ENCODE results near the gene CNR1.

The CNR1 gene

DNA sequence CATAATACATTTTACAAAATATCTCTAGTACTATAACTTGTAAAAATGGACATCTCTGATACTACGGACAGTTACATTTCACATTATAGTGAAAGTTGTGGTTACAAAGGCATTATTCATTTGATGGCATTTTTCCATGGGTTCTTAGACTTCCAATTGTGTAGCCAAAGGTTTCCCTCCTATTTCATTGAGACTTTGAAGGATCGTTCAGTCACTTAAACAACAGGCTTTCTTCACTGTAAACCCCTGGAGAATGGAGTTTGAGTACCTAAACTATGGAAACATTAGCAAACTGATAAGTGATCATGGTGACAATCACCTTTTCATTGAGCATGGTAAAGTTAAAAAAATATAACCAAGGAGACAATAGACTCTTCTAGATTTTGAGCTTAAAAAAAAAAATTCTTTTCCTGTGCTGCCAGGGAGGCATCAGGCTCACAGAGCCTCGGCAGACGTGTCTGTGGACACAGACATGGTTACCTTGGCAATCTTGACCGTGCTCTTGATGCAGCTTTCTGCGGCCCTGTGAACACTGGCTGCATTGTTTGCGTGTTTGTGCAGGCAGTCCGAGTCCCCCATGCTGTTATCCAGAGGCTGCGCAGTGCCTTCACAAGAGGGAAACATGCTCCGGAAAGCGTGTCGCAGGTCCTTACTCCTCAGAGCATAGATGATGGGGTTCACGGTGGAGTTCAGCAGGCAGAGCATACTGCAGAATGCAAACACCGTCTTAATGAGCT is 22.6 kb downstream of the CNR1 start:
- DNase-seq = peak in 1 of 3 experiments; percentile 6

DNA sequence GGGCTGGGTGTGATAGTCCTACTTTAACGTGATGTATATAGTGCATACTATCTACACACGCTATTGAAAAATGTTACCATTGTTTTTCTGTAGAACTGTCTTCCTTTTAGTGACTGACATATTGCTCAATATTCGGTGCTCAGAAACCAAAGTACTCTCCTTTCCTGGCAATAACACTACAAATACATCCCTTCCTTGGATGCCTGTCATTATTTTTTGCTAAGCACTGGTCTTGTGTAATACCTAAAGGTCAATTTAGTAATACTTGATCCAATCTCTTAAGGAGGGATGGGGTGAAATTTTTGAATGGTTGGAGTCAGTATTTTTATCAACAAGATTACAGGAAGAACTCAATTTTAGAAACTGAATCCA is 23.9 kb downstream of the CNR1 start:
- DNase-seq = no peak

DNA sequence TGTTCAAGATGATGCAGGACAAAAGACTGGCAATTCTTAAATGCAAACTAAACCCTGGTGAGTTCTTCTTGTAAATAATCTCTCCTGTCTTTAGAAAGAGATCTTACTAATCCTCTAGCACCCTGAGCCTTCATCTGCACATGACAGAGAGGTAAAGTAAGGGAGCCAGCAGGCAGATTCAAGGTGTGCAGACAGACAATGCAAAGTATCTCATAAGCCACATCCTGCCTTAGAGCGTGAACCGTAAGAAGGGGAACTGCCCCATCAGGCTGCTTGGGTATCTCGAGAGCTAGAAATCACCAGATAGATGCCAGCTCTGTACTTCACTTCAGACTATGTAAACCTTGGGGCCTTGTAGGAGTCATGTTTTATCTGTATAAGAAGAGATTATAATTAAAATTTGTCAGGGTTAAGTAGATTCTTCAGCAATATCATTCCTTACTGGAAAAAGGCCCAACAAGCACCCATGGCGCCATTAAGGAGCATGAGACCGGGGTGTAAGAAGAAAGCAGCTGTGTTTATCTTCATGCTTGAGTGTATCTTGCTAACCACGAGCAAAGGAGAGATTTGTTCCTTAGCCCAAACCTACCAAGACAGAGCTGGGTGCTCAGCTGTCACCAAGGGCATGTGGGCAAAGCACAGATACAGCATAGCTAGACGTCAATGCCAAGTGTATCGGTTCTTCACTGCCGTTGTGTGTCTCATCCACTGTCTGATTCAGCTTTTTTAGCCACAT is 24.4 kb downstream of the CNR1 start:
- DNase-seq = peak in 1 of 3 experiments; percentile 61

DNA sequence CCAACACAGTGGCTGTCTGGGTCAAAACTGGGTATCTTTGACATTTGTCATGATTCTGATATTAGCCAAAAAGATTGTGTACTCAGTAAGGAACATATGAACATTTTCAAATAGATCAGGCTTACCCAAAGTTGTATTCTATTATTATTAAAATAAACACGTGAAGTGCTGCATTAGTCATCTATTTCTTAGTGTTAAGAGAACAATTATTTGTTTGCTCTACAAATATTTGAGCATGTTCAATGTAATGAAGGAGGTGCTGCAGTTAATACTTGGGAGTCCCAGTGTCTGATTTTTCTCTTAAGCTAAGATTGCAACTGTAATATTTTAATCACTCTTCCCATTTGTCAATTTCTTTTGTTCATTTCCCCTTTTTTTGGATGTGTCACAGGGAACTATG is 28.2 kb downstream of the CNR1 start:
- peak in 1 of 3 experiments; percentile 42 for DNase-seq

DNA sequence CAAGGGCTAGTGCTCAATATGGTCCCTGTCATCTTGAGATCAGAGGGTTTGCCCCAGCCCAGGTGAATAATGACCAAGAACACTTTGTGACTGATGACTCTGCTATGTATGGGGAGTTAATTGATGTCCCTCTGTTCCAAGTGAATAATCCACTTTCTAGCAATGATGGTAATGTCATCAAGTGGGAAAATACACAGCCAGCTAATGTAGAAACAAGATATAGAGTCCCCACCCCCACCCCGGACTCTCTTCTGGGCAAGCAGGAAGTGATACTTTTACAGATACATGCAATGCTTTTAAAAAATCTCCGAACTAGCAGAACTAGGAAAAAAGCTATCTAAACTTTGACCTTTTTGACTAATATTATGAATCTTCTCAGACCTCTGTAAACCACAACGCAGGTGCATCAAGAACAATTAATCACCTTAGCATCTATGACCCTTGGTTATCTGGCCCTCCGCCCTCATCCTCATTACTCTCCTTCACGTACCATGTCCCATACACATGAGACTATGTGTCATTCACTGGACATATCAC is 30.5 kb downstream of the CNR1 start:
- peak in 1 of 3 experiments; percentile 14 for DNase-seq

DNA sequence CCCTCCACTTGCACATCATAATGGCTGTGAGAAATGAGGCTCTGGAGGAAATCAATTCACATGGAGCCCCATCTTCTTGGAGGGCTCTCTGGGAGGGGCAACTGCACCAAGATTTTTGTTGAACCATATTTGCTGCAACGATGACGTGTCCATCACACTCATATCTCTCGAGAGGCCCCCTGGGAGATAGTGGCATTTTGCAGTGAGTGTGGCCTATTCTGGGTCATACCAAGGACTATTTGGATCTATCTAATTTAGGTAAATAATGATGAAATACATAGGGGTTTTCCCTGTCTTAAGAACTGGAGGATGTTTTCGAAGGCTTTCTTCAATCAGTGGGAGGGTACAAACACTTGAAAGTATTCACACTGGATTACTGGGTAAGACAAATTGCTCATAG is 31.6 kb downstream of the CNR1 start:
- no peak for DNase-seq

DNA sequence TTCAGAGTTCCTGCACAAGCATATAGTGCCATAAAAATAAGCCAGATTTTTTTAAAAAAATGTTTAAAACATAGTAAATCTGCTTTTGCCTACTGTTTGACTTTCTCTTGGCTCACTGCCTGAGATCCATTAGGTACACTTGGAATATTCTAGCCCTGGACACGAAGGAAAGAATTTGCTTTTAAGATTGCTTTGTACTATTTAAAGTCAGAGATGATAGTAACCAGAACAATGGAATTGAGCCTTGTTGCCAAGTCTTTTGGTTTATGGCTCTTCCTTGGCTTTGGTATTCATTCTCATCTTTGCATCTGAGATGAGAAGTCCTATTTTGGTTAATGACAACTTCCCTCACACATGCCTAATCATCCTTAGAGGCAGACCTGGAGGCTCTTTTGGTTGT is 32.4 kb downstream of the CNR1 start:
- no peak for DNase-seq

DNA sequence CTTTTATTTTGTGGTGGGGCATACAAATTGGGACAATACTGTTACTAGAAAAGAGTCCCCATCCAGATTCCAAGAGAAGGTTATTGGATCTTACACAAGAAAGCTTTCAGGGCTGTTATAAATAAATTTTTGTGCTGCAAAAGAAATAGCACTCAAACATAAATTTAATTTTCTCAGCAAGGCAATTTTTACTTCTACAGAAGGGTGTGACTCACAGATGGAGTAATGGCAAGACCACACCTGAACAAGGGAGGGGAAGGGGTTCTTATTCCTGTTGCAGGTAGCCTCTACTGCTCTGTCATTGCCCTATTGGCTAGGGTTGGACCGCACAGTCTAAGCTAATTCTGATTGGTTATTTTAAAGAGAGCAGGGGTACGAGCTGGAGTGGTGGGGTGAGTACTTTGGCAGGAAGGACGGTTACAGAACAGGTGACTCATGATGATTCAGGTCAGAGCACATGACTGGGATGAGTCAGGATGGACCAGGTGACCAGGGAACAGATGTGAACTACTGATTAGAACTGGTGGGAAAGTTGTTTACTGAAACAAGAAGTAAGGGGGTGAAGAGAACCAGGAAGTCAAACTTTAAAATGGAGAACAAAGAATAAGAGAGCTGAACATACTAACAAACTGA is 41.1 kb downstream of the CNR1 start:
- no peak for DNase-seq

DNA sequence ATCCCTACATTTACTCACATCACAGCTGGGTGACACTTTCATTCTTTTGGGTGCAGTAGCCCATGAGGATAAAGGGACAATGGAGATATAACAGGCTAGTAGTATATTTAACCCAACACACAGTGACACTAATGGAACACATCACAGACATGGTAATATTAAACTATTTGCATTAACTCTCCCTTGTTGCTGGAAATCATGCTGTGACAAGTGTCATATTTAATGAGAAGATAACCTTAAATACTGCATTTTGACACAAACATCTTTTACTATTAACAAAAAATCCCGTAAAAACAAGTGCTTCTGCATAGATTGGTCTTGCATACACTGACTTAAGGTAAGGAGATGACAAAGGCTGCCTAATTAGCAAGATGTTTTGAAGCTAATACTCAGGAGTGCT is 45.5 kb downstream of the CNR1 start:
- DNase-seq = peak in 1 of 3 experiments; percentile 59

DNA sequence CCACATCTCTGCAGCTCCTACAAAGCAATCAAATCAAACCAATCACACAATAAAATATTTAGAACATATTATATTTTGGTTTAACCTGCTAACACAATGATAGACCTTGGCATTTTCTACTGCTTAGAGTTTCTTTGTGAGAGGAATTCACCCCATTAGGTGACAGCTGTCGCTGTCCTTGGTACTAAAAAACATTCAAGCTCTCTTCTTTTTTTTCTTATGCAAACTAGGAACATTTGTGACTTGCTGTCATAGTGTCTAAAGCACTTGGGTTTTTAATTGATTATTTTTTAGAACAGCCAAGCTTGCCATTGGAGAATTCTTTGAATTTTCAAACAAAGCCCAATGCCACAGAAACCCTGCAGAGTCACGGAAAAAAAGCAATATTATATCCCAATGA is 46.4 kb downstream of the CNR1 start:
- no peak for DNase-seq

DNA sequence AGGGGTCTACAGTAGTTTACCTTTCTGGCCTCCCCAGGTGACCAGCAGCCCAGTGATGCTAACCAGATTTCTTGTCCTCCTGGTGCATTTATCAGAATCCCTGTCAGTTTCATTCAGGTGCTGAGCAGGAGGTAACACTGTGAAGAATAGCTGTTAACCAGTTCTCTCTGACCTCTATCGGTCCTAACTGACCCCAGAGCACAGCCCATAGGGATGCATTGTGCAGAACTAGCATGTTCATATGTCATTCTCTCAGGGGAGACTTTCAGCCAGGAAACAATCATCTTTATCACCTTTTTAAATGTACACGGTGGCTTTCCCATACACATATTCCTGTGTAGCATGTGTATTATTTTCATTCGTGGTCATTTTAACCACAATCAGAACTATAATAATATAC is 49.9 kb downstream of the CNR1 start:
- no peak for DNase-seq

DNA sequence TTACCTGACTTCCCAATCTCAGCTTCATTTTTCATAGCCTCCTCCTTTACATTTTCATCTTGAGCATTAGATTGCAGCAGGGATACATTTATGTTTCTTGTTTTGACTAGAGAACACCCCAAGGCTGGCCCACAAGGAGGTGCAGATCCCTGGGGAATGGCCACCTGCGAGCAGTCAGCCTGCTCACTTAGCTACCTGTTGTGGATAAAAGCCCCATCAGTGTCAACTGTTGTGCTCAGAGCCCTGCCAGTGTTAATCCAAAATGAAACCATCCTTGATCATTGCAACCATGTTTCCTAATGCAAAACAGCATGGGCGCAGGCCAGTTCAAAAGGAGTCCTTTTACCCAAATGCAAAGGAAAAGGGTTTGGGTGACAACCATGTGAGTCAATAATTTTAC is 50.8 kb downstream of the CNR1 start:
- no peak for DNase-seq

DNA sequence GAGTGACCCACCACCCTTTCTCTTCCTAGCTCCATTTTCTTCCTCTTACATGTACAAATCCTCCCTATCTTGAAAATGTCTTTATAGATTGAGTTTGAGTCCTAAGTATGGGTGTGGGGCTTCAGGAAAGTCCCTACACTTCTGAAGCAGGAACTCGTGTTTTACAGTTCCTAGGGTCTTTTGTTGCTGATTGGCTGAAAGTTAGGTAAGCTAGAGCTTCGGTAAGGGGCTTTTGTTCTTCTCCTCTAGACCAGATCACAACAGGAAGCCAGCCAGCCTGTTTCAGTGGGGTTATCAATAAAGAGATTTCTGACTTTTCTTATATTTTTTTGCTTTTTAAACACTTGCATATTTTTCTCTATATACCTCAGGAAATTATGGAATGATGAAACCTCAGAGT is 51.3 kb downstream of the CNR1 start:
- no peak for DNase-seq

DNA sequence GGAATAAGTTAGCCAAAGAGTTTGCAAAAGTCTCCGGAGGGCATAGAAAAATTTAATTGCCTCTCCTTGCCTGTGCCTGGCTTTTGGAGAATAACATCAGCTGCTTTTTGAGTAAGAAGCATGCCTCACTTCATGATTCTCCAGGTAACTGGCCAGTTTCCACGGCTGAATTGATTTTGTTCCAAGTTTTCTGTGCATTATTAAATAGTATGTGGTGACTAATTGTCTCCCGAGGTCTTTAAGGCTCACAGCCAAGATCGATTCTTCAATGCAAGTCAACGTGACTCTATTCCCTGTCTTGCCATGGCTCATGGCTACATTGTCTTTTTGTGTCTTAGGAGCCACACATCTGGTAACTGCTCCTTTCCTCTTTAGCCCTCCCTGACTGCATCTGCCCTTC is 54.2 kb downstream of the CNR1 start:
- DNase-seq = no peak

DNA sequence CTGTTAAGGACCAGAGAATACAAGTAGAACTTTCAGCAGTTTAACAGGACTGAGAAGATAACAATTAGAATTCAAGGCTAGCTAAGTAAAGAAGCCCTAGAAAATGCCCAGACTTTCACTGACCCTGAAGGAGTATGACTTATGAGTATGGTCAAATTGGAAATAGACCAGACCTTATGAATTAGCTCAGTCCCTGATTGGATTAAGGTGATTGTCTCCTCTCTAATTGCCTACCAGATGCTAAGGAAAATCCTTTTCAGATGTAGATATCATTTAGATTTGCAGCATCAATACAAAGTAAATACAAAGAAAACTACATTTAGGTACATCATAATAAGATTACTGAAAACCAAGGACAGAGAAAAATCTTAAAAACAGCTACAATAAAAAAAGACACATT is 58.9 kb downstream of the CNR1 start:
- no peak for DNase-seq

DNA sequence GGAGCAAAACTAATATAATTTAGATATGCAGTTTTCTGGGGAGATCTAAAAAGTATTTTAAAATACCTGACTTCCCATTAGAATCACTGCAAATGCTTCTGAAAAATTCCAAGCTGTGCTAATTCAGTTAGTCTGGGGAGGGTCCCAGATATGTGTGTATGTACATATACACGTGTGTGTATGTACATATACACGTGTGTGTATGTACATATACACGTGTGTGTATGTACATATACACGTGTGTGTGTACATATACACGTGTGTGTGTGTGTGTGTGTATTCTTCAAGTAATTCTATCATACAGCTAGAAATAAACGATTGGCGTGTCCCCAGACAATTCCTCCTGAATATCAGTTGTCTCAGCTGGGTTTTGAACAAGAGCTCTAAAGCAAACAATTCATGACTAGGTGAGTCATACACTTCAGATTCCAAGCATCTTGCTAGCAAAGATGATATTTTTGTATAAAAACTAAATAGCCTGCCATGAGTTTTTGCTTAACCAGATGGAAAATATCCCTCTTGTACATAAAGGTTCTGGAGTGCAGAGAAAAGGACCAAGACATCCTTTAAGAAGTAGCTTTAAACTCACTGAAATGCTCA is 60.3 kb downstream of the CNR1 start:
- peak in 1 of 3 experiments; percentile 3 for DNase-seq

All from NCI-H1417 (cell line).